Measurements from ENCODE around the gene CLIC4.

GRCh38 chr1:24864370-24864777 lies 119.1 kb downstream of the CLIC4 start:
- no peak for TF ChIP-seq CTCF (IDR thresholded peaks at IDR 0.05; ENCODE audit: low read depth, low read length)
- TF ChIP-seq POLR2A (IDR thresholded peaks at IDR 0.05; ENCODE audit: extremely low read depth, insufficient read length) = no peak

Data from NB4 (cell line).